GM21360 (cell line): ENCODE data around the gene ZNF358.

ENCODE experiments used
- ATAC-seq: cut with Tn5 transposase; IDR thresholded peaks from one replicate; pipeline ENCODE4 v1.9.1; 2021; ENCODE audit warnings: mild to moderate bottlenecking, moderate library complexity; ENCODE audit not compliant: unreplicated experiment

Gene ZNF358

DNA sequence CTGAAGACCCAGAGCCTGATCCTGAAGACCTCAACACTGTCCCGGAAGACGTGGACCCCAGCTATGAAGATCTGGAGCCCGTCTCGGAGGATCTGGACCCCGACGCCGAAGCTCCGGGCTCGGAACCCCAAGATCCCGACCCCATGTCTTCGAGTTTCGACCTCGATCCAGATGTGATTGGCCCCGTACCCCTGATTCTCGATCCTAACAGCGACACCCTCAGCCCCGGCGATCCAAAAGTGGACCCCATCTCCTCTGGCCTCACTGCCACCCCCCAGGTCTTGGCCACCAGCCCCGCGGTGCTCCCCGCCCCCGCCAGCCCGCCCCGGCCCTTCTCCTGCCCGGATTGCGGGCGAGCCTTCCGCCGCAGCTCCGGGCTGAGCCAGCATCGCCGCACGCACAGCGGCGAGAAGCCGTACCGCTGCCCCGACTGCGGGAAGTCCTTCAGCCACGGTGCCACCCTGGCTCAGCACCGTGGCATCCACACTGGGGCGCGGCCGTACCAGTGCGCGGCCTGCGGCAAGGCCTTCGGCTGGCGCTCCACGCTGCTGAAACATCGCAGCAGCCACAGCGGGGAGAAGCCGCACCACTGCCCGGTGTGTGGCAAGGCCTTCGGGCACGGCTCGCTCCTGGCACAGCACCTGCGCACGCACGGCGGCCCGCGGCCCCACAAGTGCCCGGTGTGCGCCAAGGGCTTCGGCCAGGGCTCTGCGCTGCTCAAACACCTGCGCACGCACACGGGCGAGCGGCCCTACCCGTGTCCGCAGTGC, 3.6 kb downstream of the ZNF358 start:
- no peak for ATAC-seq

DNA sequence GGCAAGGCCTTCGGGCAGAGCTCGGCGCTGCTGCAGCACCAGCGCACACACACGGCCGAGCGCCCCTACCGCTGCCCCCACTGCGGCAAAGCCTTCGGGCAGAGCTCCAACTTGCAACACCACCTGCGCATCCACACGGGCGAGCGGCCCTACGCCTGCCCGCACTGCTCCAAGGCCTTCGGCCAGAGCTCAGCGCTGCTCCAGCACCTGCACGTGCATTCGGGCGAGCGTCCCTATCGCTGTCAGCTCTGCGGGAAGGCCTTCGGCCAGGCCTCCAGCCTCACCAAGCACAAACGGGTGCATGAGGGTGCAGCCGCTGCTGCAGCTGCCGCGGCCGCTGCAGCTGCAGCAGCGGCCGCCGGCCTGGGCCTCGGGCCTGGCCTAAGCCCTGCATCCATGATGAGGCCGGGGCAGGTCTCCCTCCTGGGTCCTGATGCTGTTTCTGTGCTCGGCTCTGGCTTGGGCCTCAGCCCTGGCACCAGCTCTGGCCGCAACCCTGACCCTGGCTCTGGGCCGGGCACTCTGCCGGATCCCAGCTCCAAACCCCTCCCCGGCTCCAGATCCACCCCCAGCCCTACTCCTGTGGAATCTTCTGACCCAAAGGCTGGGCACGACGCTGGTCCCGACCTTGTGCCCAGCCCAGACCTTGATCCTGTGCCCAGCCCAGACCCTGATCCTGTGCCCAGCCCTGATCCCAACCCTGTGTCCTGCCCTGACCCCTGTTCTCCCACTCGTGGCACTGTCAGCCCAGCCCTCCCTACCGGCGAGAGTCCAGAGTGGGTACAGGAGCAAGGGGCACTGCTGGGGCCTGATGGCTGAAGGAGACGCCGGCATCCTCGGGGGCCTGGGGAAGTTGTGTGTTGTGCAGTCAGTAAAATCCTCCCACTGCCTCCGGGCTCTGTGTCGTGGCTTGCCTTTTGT, 4.5 kb downstream of the ZNF358 start:
- no peak for ATAC-seq

DNA sequence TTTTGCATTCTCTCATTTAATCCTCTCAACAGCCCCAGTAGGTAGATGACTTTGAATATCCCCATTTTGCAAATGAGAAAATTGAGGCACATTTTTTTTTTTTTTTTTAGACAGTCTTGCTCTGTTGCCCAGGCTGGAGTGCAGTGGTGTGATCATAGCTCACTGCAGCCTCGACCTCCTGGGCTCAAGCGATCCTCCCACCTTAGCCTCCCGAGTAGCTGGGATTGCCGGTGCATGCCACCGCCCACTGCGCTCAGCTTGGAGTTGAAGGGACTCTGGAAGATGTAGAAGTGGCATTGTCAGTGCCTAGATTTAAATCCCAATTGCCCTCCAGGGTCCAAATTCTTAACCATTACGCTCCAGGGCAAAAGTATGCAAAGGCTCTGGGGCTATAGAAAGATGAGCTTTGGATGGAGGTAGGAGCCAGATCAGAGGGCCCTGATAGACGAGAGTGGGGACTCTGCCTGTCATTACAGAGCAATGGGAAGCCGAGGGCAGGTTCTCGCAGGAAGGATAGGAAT, 5.7 kb downstream of the ZNF358 start:
- no peak for ATAC-seq

DNA sequence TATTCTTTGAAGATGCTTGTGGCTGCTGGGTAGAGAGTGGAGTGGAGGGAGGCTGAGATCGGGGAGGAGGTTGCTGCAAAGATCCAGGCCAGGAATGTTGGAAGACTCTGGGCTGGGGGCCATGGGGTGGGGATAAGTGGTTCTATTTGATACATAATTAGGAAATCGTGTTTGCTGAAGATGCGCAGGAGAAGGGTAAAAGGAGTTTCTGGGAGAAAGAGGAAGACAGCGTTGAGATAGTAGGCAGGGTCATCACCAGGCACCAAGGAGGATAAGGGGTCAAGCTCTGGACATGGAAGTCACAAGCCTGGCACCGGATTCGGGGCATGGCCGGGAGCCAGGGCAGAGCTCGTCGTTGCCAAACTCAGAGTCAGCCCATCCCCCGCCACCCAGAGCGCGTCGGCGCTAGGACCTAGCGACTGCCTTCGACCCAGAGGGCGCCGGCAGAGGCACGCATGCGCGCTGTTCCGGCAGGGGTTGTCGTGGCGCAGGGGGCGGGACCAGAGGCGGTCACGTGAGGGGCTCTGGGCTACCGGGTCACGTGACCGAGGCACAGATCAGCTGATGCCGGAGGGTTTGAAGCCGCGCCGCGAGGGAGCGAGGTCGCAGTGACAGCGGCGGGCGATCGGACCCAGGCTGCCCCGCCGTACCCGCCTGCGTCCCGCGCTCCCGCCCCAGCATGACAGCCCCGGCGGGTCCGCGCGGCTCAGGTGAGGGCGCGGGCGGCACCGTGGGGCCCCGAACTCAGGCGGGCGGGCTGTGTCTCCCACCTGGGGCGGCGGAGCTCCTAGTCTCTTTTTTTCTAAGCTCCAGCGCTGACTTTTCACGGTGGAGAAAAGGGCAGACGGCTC, 6.4 kb downstream of the ZNF358 start, which contains the start of gene MCOLN1:
MCOLN1 (plus strand) TSS at position 553 of the 851 bp plus-strand sequence; CDS start at position 680, 127 bp downstream.
- ATAC-seq: peak; percentile 74

DNA sequence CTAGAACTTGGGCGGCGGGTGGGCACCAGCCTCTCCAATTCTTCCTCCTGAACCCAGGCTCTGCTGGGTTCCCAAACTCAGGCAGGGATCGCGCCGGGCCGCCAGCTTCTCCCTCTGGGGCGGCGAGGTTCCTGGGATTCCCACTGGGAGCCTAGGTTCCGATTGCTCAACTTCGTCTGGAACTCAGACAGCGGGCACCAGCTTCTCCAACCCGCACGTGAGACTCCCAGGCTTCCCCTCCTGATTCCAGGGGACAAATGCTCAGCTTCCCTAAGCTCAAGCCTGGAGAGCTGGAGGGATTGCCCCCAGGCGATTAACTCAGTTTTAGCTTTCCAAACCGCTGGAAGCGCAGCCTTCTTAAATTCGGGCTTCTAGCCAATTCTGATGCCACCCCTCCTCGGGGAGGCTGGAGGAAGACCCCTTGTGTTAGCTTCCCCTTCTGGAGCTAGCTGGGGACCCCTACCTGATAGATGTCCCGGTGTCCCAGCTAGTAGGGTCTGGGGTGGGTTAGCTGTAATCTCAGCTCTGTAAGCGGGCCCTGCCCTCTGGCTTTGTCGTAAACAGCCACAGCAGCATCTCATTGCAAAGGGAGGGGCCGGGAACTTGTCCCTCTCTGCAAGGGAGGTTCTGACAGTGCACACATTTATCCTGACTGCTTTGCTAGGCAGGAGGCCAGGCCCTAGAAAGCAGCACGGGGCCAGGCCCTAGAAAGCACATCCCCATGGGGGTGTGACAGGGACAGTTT, 7.2 kb downstream of the ZNF358 start:
- ATAC-seq: no peak

DNA sequence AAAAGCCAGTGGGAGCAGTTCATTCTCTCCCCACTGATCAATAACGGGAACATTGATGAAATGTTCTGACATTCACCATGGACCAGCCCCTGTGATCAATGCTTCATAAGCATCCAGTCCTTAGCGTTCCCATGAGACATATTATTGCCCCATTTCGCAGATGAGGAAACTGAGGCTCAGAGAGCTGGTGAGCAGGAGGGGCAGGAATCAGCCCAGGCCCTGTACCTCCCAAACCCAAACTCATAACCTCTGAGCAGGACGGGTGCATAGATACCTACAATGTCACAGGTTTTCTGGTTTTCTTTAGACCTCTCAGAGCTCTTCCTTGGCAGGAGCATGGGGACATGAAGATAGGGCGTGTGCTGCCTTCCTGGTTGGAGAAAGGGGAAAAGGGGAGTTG, 8.6 kb downstream of the ZNF358 start:
- no peak for ATAC-seq

DNA sequence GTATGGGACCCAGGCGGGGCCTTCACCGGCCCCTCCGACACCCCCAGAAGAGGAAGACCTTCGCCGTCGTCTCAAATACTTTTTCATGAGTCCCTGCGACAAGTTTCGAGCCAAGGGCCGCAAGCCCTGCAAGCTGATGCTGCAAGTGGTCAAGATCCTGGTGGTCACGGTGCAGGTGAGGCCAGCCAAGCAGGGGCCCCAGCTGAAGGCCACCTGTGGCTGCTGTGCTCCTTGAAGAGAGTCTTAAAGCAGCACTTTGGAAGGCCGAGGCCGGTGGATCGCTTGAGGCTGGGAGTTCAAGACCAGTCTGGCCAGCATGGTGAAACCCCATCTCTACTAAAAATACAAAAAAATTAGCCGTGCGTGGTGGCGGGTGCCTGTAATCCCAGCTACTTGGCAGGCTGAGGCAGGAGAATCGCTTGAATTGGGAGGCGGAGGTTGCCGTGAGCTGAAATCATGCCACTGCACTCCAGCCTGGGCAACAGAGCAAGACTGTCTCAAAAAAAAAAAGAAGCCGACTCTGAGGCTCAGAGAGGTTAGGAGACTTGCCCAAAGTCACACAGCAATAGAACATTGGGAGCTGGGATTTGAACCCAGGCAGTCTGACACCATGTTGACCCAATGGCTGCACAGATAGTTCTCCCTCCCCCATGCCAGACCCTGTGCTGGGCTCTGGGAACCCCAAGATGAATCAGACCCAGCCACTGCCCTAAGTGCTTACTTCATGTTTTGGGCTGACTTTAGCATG, 9.3 kb downstream of the ZNF358 start:
- no peak for ATAC-seq

DNA sequence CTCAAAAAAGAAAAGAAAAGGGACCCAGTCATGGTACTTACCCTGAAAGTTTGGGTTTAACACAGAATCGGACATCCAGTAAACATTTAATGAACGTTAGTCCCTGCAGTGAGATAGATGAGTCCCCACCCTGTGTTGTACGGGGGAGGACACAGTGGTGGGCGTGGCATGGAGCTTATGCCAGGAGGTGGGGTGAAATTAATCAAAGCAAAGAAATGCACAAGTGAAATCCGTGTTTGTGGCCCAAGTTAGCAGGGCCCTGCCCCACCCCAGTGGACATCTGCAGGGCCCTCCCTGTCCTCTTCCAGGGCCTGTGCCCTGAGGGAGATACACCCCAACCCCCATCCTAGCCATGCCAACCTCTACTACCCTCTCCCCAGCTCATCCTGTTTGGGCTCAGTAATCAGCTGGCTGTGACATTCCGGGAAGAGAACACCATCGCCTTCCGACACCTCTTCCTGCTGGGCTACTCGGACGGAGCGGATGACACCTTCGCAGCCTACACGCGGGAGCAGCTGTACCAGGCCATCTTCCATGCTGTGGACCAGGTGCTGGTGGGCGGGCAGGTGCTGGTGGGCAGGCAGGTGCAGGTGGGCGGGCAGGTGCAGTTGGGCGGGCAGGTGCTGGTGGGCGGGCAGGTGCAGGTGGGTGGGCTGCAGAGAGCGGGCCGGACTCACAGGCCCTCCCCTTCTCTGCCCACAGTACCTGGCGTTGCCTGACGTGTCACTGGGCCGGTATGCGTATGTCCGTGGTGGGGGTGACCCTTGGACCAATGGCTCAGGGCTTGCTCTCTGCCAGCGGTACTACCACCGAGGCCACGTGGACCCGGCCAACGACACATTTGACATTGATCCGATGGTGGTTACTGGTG, 10.4 kb downstream of the ZNF358 start:
- no peak for ATAC-seq

DNA sequence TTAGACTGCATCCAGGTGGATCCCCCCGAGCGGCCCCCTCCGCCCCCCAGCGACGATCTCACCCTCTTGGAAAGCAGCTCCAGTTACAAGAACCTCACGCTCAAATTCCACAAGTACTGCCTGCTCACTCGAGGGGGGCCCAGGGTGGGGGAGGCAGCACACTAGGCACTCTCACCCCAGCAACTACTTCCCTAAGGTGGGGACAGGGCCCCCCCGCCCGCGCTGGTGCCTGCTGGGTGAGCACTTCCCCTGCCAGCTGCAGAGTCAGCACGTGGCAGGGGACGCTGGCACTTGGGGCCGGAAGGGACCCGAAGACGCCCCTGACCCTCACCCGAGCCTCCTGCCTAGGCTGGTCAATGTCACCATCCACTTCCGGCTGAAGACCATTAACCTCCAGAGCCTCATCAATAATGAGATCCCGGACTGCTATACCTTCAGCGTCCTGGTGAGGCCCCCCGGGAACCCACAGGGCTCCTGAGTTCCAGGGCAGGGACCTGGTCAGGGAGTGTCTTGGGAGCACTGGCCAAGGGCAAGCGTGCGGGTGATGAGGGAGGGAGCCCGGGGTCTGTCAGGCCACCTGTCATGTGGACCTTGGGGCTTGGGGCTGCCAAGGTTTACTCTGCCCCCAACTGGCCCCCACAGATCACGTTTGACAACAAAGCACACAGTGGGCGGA, 11.8 kb downstream of the ZNF358 start:
- ATAC-seq: no peak

DNA sequence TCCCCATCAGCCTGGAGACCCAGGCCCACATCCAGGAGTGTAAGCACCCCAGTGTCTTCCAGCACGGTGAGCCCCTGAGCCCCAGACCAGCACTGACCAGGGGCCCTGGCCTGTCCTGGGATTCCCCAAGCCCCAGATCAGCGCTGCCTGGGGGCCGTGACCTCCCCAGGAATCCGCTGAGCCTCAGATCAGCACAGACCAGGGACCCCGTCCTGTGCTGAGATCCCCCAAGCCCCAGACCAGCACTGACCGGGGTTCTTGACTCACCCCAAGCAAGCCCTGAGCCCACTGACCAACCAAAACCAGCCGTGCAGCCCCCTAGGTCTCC, 12.3 kb downstream of the ZNF358 start:
- ATAC-seq: no peak

DNA sequence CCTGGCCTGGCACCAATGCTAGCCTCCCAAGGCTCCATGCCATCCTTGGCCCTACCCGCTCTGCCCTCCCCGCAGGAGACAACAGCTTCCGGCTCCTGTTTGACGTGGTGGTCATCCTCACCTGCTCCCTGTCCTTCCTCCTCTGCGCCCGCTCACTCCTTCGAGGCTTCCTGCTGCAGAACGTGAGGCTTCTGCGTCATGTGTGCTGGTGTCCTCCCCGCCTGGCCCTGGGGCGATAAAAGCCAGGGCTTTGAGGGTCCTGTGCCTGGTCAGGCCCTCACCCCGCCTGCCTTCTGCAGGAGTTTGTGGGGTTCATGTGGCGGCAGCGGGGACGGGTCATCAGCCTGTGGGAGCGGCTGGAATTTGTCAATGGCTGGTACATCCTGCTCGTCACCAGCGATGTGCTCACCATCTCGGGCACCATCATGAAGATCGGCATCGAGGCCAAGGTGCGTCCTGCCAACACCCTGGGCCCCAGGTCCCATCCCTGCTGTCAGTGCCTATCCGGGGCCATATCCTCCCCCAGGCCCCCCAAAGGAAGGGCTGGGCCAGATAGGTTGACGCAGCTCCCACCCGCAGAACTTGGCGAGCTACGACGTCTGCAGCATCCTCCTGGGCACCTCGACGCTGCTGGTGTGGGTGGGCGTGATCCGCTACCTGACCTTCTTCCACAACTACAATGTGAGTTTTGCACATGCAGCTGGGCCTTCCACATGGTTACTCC, 12.8 kb downstream of the ZNF358 start:
- no peak for ATAC-seq

DNA sequence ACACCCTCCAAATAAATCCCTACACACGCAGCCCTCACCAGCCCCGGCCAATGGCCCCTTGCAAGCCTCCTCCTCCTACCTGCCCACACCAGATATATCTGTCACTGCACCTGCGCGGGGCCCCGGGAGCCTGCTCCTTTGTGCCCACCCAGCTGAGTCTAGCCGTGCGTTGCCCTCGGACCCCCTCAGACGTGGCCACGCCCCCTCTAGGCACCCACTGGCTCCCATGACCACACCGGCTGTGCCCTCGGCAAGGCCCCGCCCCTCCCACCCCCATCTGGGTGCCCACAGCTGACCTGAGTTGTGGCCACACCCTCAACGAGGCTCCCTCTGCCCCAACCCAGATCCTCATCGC, 13.3 kb downstream of the ZNF358 start:
- ATAC-seq: no peak

DNA sequence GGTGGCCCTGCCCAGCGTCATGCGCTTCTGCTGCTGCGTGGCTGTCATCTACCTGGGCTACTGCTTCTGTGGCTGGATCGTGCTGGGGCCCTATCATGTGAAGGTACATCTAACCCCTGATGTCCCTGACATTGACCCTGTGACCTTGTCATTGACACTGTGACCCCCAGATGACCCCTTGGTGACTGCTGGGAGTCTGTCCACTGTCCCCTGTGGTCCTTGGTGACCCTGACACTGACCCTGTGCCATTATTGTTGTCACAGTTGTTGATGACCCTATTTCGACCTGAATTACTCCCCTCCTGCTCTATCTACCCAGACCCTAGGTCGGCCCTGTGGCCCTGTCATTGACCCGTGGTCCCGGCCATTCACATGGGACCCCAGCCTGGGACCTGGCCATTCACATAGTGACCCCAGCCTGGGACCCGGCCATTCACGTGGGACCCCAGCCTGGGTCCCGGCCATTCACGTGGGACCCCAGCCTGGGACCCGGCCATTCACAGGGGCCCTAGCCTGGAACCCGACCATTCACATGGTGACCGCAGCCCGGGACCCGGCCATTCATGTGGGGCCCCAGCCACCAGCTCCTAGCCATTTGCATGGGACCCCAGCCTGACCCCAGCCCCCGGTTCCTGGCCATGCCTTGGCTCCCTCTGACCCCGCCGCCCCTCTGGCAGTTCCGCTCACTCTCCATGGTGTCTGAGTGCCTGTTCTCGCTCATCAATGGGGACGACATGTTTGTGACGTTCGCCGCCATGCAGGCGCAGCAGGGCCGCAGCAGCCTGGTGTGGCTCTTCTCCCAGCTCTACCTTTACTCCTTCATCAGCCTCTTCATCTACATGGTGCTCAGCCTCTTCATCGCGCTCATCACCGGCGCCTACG, 13.9 kb downstream of the ZNF358 start:
- no peak for ATAC-seq

DNA sequence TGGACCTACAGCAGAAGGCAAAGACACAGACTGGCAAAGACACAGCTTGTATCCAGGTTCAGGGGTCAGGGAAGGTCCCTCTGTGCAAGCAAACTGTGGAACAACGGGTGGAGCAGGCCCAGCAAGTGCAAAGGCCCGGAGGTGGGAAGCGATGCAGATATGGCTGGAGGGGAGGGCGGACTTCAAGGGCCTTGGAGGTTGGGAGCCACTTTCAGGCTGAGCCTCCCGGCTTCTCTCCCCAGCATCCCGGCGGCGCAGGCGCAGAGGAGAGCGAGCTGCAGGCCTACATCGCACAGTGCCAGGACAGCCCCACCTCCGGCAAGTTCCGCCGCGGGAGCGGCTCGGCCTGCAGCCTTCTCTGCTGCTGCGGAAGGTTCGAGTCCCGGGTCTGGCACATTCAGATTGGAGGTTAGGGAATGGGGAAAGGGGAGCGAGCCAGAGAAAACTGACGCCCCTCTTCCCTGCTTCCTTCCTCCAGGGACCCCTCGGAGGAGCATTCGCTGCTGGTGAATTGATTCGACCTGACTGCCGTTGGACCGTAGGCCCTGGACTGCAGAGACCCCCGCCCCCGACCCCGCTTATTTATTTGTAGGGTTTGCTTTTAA, 17.5 kb downstream of the ZNF358 start:
- no peak for ATAC-seq

DNA sequence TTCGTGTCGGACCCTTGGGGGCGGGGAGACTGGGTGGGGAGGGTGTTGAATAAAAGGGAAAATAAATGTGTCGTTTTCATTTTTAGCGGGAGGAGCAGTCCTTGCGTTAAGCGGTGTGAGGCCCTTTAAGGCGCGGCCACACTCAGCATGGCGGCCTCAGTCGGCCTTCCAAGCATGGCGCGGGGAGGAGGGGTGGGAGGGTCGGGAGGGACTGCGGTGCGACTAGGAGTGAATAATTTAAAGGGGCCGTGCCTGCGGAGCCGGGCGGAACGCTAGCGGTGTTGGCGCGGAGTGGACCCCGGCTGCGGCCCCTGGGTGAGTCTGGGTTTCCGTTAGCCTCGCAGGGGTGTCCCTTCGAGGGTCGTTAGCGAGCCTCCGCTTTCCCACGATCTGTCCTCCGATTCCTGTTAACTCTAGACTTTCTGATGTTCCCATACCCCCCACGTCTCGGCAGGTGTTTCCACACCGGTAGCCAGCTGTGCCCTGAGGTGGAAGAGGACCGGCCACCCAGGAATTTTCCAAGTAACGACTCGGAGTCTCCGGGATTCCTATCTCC, 18.1 kb downstream of the ZNF358 start:
- no peak for ATAC-seq

DNA sequence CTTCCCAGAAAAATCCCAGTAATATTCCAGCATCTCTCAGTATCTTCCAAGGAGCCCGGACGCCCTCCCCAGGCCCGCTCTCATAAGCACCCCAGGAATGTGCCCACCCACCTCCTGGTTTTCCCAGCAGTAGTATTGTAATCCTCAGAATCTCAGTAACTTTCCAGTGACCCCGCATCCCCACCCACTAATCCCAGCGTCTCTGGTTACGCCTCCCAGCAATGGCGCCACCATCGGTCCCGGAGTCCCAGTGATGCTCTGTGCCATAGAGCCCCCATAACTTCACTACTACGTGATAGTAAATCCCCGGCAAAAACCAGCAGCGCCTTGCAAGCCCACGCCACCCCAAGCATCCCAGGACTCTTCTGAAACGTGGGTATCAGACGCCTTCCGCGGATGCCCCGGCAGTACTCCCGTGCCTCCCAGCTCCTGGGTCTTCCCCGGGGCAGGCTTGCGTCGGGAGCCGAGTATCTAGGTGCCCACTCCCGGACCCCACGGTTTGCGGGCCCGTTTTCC, 18.7 kb downstream of the ZNF358 start:
- no peak for ATAC-seq
